Stimulated activated CD8-positive, alpha-beta memory T cell treated with anti-CD3 and anti-CD28 coated beads, Interleukin-7, amount 100 ng/mL, for 1 hour (primary cell): Measurements from ENCODE around the gene MAMDC2.

Source experiments
- DNase-seq, 2 donors: peaks; one replicate each; pipeline ENCODE4 v3.0.0-alpha.2; 2020; ENCODE audit warnings: low read depth in 2 of 2

Gene MAMDC2

GRCh38 chr9:70043689-70044489 lies at the start of gene MAMDC2:
Gene MAMDC2, plus strand, starts transcription at chr9:70043848. Its CDS starts 350 bp downstream, at chr9:70044198.
- no peak for DNase-seq

GRCh38 chr9:69995846-69996245 lies 47.8 kb upstream of the MAMDC2 start:
- DNase-seq, result no peak

GRCh38 chr9:69996967-69997366 lies 46.7 kb upstream of the MAMDC2 start:
- DNase-seq, result no peak

- no peak for DNase-seq
These were observed 46.1 kb upstream of the MAMDC2 start for GRCh38 chr9:69997524-69997923.

- no peak for DNase-seq
These were observed 44.3 kb upstream of the MAMDC2 start for GRCh38 chr9:69999315-69999714.

GRCh38 chr9:70000469-70000868 lies 43.2 kb upstream of the MAMDC2 start:
- no peak for DNase-seq

- DNase-seq, result no peak
These were observed 39.5 kb upstream of the MAMDC2 start for GRCh38 chr9:70003901-70004714.

- DNase-seq, result no peak
These were observed 37.3 kb upstream of the MAMDC2 start for GRCh38 chr9:70006306-70006705.

GRCh38 chr9:70007831-70008230 lies 35.8 kb upstream of the MAMDC2 start:
- DNase-seq, result no peak

- DNase-seq, result no peak
These were observed 33.6 kb upstream of the MAMDC2 start for GRCh38 chr9:70010015-70010414.

- DNase-seq, result no peak
These were observed 32.3 kb upstream of the MAMDC2 start for GRCh38 chr9:70011366-70011765.

GRCh38 chr9:70012569-70012968 lies 31.1 kb upstream of the MAMDC2 start:
- DNase-seq, result no peak

- DNase-seq, result no peak
These were observed 30.0 kb upstream of the MAMDC2 start for GRCh38 chr9:70013598-70014196.

- DNase-seq, result no peak
These were observed 28.5 kb upstream of the MAMDC2 start for GRCh38 chr9:70015099-70015498.

GRCh38 chr9:70020217-70020616 lies 23.4 kb upstream of the MAMDC2 start:
- DNase-seq, result no peak

- no peak for DNase-seq
These were observed 22.6 kb upstream of the MAMDC2 start for GRCh38 chr9:70020991-70021571.

GRCh38 chr9:70028287-70028686 lies 15.4 kb upstream of the MAMDC2 start:
- no peak for DNase-seq

GRCh38 chr9:70030156-70030555 lies 13.5 kb upstream of the MAMDC2 start:
- DNase-seq, result no peak

- DNase-seq, result no peak
These were observed 12.5 kb upstream of the MAMDC2 start for GRCh38 chr9:70031141-70031545.

- no peak for DNase-seq
These were observed 9.4 kb upstream of the MAMDC2 start for GRCh38 chr9:70034271-70034711.

GRCh38 chr9:70035691-70036090 lies 8.0 kb upstream of the MAMDC2 start:
- DNase-seq, result no peak

- no peak for DNase-seq
These were observed 7.0 kb upstream of the MAMDC2 start for GRCh38 chr9:70036641-70037040.
